ENCODE data around the gene CPNE8. TPM values are rescaled to one million over a fixed set of nuclear protein-coding genes. Genes with fewer than 3 reads are reported as not detected.

CPNE8 gene
- total and polyA plus RNA-seq, 2 of the 4 experiments (the other 2 are of a cell fraction) = not detected

GRCh38 chr12:38682521-38682920 lies 222.9 kb downstream of the CPNE8 start:
- Histone ChIP-seq H3K9ac (ENCODE audit: low read depth, low read length) (no peak overlapping the region), H3K79me1 (ENCODE audit: low read depth in 1 of 2, low read length in 2 of 2) (no peaks in the 10 kb centered on the region), H2BK15ac (ENCODE audit: low read depth, low read length) (no peak overlapping the region), H2BK5ac (ENCODE audit: low read depth, low read length, poor library complexity, severe bottlenecking) (no peak overlapping the region), H4K8ac (ENCODE audit: low read depth in 2 of 2, low read length in 2 of 2) (no peak overlapping the region), H2AFZ (replicated peaks; ENCODE audit: low read length, poor library complexity) (no peak overlapping the region), H3K4me2 (ENCODE audit: low read depth, low read length) (no peak overlapping the region), H3K4me3 (ENCODE audit: insufficient read depth, low read depth, low read length) (no peak overlapping the region), H3K36me3 (ENCODE audit: control insufficient read depth, insufficient read depth, low read length) (no peaks in the 10 kb centered on the region), H3K4ac (ENCODE audit: low read depth, low read length) (no peak overlapping the region), H2AK5ac (ENCODE audit: low read depth, low read length) (no peak overlapping the region), H3K9me1 (ENCODE audit: insufficient read depth, low read length) (no peaks in the 10 kb centered on the region), H3K18ac (ENCODE audit: low read depth, low read length) (no peak overlapping the region), H3K23ac (ENCODE audit: low read depth, low read length) (no peak overlapping the region), H4K91ac (ENCODE audit: insufficient read depth, low read depth, low read length) (no peak overlapping the region), H4K5ac (ENCODE audit: low read depth, low read length) (no peak overlapping the region), H2AK9ac (replicated peaks; ENCODE audit: low read depth, low read length, poor library complexity) (no peak overlapping the region), H3K27me3 (ENCODE audit: control insufficient read depth, insufficient read depth, low read length) (no peaks in the 10 kb centered on the region), H2BK120ac (ENCODE audit: low read depth, low read length) (no peak overlapping the region), H4K20me1 (ENCODE audit: insufficient read depth, low read length) (no peaks in the 10 kb centered on the region), H3K14ac (replicated peaks; ENCODE audit: low read depth, low read length) (no peak overlapping the region), H3K9me3 (ENCODE audit: control insufficient read depth, insufficient read depth, low read length) (peaks cover 3% of the 10 kb centered on the region; the same call in 1 of the 2 replicates), H2BK20ac (ENCODE audit: low read depth, low read length) (no peak overlapping the region), H3K4me1 (ENCODE audit: control insufficient read depth, insufficient read depth, low read length) (no peaks in the 10 kb centered on the region), H3K27ac (ENCODE audit: insufficient read depth, low read length) (no peak overlapping the region), H3K56ac (ENCODE audit: extremely low read depth, insufficient read depth, low read length) (no peak overlapping the region)
- no CpG with 5 or more reads among the region's 2 CpGs for WGBS, 2 experiments (ENCODE audit: extremely low coverage in 2 of 2, insufficient read length in 1 of 2)
- TF ChIP-seq, protein P1, sequence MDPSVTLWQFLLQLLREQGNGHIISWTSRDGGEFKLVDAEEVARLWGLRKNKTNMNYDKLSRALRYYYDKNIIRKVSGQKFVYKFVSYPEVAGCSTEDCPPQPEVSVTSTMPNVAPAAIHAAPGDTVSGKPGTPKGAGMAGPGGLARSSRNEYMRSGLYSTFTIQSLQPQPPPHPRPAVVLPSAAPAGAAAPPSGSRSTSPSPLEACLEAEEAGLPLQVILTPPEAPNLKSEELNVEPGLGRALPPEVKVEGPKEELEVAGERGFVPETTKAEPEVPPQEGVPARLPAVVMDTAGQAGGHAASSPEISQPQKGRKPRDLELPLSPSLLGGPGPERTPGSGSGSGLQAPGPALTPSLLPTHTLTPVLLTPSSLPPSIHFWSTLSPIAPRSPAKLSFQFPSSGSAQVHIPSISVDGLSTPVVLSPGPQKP (IDR thresholded peaks at IDR 0.05; ENCODE audit: borderline replicate concordance, low read depth, low read length) = no peak
- TF ChIP-seq, protein P2, sequence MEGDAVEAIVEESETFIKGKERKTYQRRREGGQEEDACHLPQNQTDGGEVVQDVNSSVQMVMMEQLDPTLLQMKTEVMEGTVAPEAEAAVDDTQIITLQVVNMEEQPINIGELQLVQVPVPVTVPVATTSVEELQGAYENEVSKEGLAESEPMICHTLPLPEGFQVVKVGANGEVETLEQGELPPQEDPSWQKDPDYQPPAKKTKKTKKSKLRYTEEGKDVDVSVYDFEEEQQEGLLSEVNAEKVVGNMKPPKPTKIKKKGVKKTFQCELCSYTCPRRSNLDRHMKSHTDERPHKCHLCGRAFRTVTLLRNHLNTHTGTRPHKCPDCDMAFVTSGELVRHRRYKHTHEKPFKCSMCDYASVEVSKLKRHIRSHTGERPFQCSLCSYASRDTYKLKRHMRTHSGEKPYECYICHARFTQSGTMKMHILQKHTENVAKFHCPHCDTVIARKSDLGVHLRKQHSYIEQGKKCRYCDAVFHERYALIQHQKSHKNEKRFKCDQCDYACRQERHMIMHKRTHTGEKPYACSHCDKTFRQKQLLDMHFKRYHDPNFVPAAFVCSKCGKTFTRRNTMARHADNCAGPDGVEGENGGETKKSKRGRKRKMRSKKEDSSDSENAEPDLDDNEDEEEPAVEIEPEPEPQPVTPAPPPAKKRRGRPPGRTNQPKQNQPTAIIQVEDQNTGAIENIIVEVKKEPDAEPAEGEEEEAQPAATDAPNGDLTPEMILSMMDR (conservative IDR thresholded peaks at IDR 0.05; ENCODE audit: low read depth, low read length) = no peak
- no peak for TF ChIP-seq POLR2A (IDR thresholded peaks at IDR 0.05; ENCODE audit: low read depth, low read length)
- no peak for TF ChIP-seq MAFK (IDR thresholded peaks at IDR 0.05; ENCODE audit: low read depth, low read length)
- no peak for TF ChIP-seq CHD1 (IDR thresholded peaks at IDR 0.05; ENCODE audit: low read depth, low read length)
- TF ChIP-seq NFE2L2 (IDR thresholded peaks at IDR 0.05; ENCODE audit: low read depth, low read length) = no peak
- no peak for TF ChIP-seq MAZ (IDR thresholded peaks at IDR 0.05; ENCODE audit: borderline replicate concordance, low read depth, low read length)
- TF ChIP-seq MXI1 (IDR thresholded peaks at IDR 0.05; ENCODE audit: borderline replicate concordance, low read depth, low read length) = no peak
- no peak for TF ChIP-seq BHLHE40 (IDR thresholded peaks at IDR 0.05; ENCODE audit: low read depth, low read length)
- TF ChIP-seq RAD21 (IDR thresholded peaks at IDR 0.05; ENCODE audit: low read length) = no peak
- TF ChIP-seq FOS (IDR thresholded peaks at IDR 0.05; ENCODE audit: low read depth, low read length) = no peak
- no peak for TF ChIP-seq SMC3 (IDR thresholded peaks at IDR 0.05; ENCODE audit: low read depth, low read length)
- ChIA-PET CTCF (no interaction called here), POLR2A (ENCODE audit: unreplicated experiment) (no interaction called here)
- intact Hi-C loops (cut with micrococcal nuclease) (no loop called here), in situ Hi-C loops (cut with MboI; ENCODE audit: low sequenced_read_pairs) (no loop called here), dilution Hi-C loops (cut with HindIII; ENCODE audit: low sequenced_read_pairs, unreplicated experiment) (no loop called here)
- ATAC-seq (ENCODE audit: low read depth) (no peak), DNase-seq (no peak)
- no TSS peak for BruUV-seq (replicated peaks)
